GM18499 (cell line): ENCODE data around the gene ADTRP.

Experiments used
- ATAC-seq: cut with Tn5 transposase; IDR thresholded peaks from one replicate; pipeline ENCODE4 v1.9.1; 2021; ENCODE audit warnings: moderate number of reproducible peaks; ENCODE audit not compliant: insufficient read depth, unreplicated experiment

The ADTRP gene

GRCh38 chr6:11672256-11672655 is 106.3 kb downstream of the ADTRP start:
- ATAC-seq = no peak

- ATAC-seq = no peak
Observed at GRCh38 chr6:11669696-11670095, 108.9 kb downstream of the ADTRP start.

GRCh38 chr6:11668455-11668854 is 110.1 kb downstream of the ADTRP start:
- ATAC-seq = no peak

GRCh38 chr6:11667876-11668275 is 110.7 kb downstream of the ADTRP start:
- ATAC-seq = no peak

- ATAC-seq = no peak
Observed at GRCh38 chr6:11665604-11666326, 112.8 kb downstream of the ADTRP start.
